ENCODE measurements around the gene MFAP3L. TPM values are rescaled to one million over a fixed set of nuclear protein-coding genes. Genes with fewer than 3 reads are reported as not detected.
A peak's percentile ranks its signal among the peaks of the same experiment; 100 is the strongest.

MFAP3L gene
- total RNA-seq, 1 donor from 2014 or later, result 6.3 TPM

GRCh38 chr4:170001011-170001744, 25.0 kb downstream of the MFAP3L start:
- peak overlapping the region; percentile 70 for H3K27ac Mint-ChIP-seq (ENCODE audit: unreplicated experiment)
- H3K4me3 Mint-ChIP-seq (ENCODE audit: unreplicated experiment), result no peak overlapping the region
- H3K27me3 Mint-ChIP-seq (ENCODE audit: unreplicated experiment), result no peaks in the 10 kb centered on the region

GRCh38 chr4:169999923-170000322, 26.3 kb downstream of the MFAP3L start:
- DNase-seq (ENCODE audit: low spot score), result no peak
- Mint-ChIP-seq H3K27me3 (ENCODE audit: unreplicated experiment) (no peaks in the 10 kb centered on the region), H3K27ac (ENCODE audit: unreplicated experiment) (no peak overlapping the region), H3K4me3 (ENCODE audit: unreplicated experiment) (no peak overlapping the region), H3K9me3 (ENCODE audit: unreplicated experiment) (no peaks in the 10 kb centered on the region), H3K4me1 (ENCODE audit: unreplicated experiment) (peaks cover 9% of the 10 kb centered on the region), H3K36me3 (ENCODE audit: low read depth, unreplicated experiment) (no peaks in the 10 kb centered on the region)
- no peak for TF ChIP-seq CTCF (IDR thresholded peaks at IDR 0.05; ENCODE audit: unreplicated experiment)

More at GRCh38 chr4:170001011-170001744, 25.0 kb downstream of the MFAP3L start:
- Mint-ChIP-seq H3K36me3 (ENCODE audit: low read depth, unreplicated experiment) (no peaks in the 10 kb centered on the region), H3K4me1 (ENCODE audit: unreplicated experiment) (peaks cover 9% of the 10 kb centered on the region), H3K9me3 (ENCODE audit: unreplicated experiment) (no peaks in the 10 kb centered on the region)
- TF ChIP-seq CTCF (IDR thresholded peaks at IDR 0.05; ENCODE audit: unreplicated experiment), result no peak
- DNase-seq (ENCODE audit: low spot score), result no peak

GRCh38 chr4:169998981-169999380, 27.2 kb downstream of the MFAP3L start:
- H3K4me3 Mint-ChIP-seq (ENCODE audit: unreplicated experiment), result no peak overlapping the region

GRCh38 chr4:169996379-169997240, 29.6 kb downstream of the MFAP3L start:
- H3K36me3 Mint-ChIP-seq (ENCODE audit: low read depth, unreplicated experiment), result no peaks in the 10 kb centered on the region
- H3K27ac Mint-ChIP-seq (ENCODE audit: unreplicated experiment), result no peak overlapping the region
- peaks cover 3% of the 10 kb centered on the region for H3K4me1 Mint-ChIP-seq (ENCODE audit: unreplicated experiment)
- no peak for TF ChIP-seq CTCF (IDR thresholded peaks at IDR 0.05; ENCODE audit: unreplicated experiment)
- no peaks in the 10 kb centered on the region for H3K9me3 Mint-ChIP-seq (ENCODE audit: unreplicated experiment)
- H3K4me3 Mint-ChIP-seq (ENCODE audit: unreplicated experiment), result no peak overlapping the region
- H3K27me3 Mint-ChIP-seq (ENCODE audit: unreplicated experiment), result peaks cover 3% of the 10 kb centered on the region
- DNase-seq (ENCODE audit: low spot score), result no peak

More at GRCh38 chr4:169998981-169999380, 27.2 kb downstream of the MFAP3L start:
- Mint-ChIP-seq H3K36me3 (ENCODE audit: low read depth, unreplicated experiment) (no peaks in the 10 kb centered on the region), H3K27ac (ENCODE audit: unreplicated experiment) (no peak overlapping the region), H3K9me3 (ENCODE audit: unreplicated experiment) (no peaks in the 10 kb centered on the region), H3K27me3 (ENCODE audit: unreplicated experiment) (no peaks in the 10 kb centered on the region), H3K4me1 (ENCODE audit: unreplicated experiment) (peaks cover 9% of the 10 kb centered on the region)
- no peak for DNase-seq (ENCODE audit: low spot score)
- TF ChIP-seq CTCF (IDR thresholded peaks at IDR 0.05; ENCODE audit: unreplicated experiment), result no peak
